Gastrocnemius medialis (tissue), 4 donors: ENCODE data around the gene KIRREL1.

Experiments used
- POLR2A ChIP-seq, 2 donors: fragments of 450-650 bp; IDR thresholded peaks; one replicate each; pipeline ENCODE4 v1.6.1; 2017; ENCODE audit warnings: antibody characterized with exemption in 2 of 2, mild to moderate bottlenecking in 2 of 2, moderate library complexity in 2 of 2
- TF ChIP-seq, protein P1 (sequence below), 5 experiments: fragments of 450-650 bp in 3 of 5; fragments of 200-600 bp in 2 of 5; sonication (generic) in 2 of 5; IDR thresholded peaks in 4 of 5; conservative IDR thresholded peaks in 1 of 5; 1 replicate in 4 of 5; 2 replicates in 1 of 5; pipeline ENCODE4 v1.5.1; 2016 to 2019; ENCODE audit warnings: antibody characterized with exemption in 5 of 5, mild to moderate bottlenecking in 3 of 5, moderate library complexity in 3 of 5

DNA sequence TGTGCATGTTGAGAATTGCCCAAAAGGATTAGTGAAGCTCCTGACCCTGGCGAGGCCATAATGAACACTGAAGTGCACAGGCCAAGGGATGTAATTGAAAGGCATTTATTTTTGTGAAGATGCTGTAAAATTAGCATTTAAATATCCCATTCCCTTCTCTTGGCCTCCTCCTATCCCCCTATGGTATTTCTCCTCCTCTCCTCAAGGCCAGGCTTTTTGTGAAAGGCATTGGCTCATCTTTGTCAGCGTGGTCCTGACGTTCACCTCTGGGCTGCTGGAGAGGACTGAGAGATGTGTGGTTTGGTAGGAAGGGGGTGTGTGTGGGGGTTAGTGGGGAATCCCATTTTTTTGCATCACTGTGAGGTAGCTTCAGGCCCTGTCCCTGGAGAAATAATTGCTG, 105.7 kb downstream of the KIRREL1 start:
- TF ChIP-seq, protein P1, sequence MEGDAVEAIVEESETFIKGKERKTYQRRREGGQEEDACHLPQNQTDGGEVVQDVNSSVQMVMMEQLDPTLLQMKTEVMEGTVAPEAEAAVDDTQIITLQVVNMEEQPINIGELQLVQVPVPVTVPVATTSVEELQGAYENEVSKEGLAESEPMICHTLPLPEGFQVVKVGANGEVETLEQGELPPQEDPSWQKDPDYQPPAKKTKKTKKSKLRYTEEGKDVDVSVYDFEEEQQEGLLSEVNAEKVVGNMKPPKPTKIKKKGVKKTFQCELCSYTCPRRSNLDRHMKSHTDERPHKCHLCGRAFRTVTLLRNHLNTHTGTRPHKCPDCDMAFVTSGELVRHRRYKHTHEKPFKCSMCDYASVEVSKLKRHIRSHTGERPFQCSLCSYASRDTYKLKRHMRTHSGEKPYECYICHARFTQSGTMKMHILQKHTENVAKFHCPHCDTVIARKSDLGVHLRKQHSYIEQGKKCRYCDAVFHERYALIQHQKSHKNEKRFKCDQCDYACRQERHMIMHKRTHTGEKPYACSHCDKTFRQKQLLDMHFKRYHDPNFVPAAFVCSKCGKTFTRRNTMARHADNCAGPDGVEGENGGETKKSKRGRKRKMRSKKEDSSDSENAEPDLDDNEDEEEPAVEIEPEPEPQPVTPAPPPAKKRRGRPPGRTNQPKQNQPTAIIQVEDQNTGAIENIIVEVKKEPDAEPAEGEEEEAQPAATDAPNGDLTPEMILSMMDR (IDR thresholded peaks at IDR 0.05 in 4 of 5, conservative IDR thresholded peaks at IDR 0.05 in 1 of 5), result no peak
- no peak for TF ChIP-seq POLR2A (IDR thresholded peaks at IDR 0.05)
